Naive thymus-derived CD4-positive, alpha-beta T cell (primary cell): ENCODE results near the gene R3HDM1. TPM values are rescaled to one million over a fixed set of nuclear protein-coding genes. Genes with fewer than 3 reads are reported as not detected.
"Not testable (repeated sequence)": the region's sequence is repeated elsewhere in the genome, so short reads cannot be mapped to it uniquely, and the experiment has no call there.

Experiments
- ATAC-seq: fragments of 150-1000 bp; cut with Tn5 transposase; 2 replicates; pipeline ENCODE4 v1.10.0; 2021; ENCODE audit warnings: mild to moderate bottlenecking, moderate library complexity
- CTCF ChIA-PET: fragments of 350-600 bp; sonication (Branson Sonifier 250); formaldehyde crosslinking; loops from one replicate; lab custom pipeline; 2021; ENCODE audit warnings: antibody characterized with exemption; lab: Charles Lee
- POLR2A ChIA-PET: fragments of 350-600 bp; sonication (Branson Sonifier 250); formaldehyde crosslinking; loops from one replicate; lab custom pipeline; 2021; ENCODE audit warnings: antibody characterized with exemption, inconsistent platforms; lab: Charles Lee
- DNase-seq, 9 donors: peaks; one replicate each; pipeline versions ENCODE4 v3.0.0 to v3.0.0-alpha.2; 2020 to 2022; ENCODE audit warnings: mixed read lengths in 1 of 9
- H3K27ac ChIP-seq: one replicate; pipeline ENCODE4 v1.7.0; 2013; ENCODE audit warnings: mild to moderate bottlenecking, low read depth, low read length, moderate library complexity
- H3K27me3 ChIP-seq, 2 donors: one replicate each; pipeline ENCODE4 v1.7.0; 2013; ENCODE audit warnings: low read length in 2 of 2, mild to moderate bottlenecking in 2 of 2, moderate library complexity in 2 of 2; ENCODE audit not compliant: control insufficient read depth in 2 of 2, insufficient read depth in 2 of 2
- H3K36me3 ChIP-seq, 3 experiments: 1 replicate in 2 of 3; 2 replicates in 1 of 3; pipeline ENCODE4 v1.7.0; 2013; ENCODE audit warnings: low read length in 3 of 3, mild to moderate bottlenecking in 3 of 3, moderate library complexity in 1 of 3; ENCODE audit not compliant: insufficient read depth in 3 of 3, control insufficient read depth in 2 of 3
- H3K4me1 ChIP-seq, 2 donors: one replicate each; pipeline ENCODE4 v1.7.0; 2013; ENCODE audit warnings: low read length in 2 of 2, mild to moderate bottlenecking in 2 of 2, moderate library complexity in 1 of 2; ENCODE audit not compliant: control insufficient read depth in 2 of 2, insufficient read depth in 2 of 2
- H3K4me3 ChIP-seq: 2 replicates; pipeline ENCODE4 v1.7.0; 2013; ENCODE audit warnings: mild to moderate bottlenecking, low read length
- H3K9me3 ChIP-seq, 3 experiments: 1 replicate in 2 of 3; 2 replicates in 1 of 3; pipeline ENCODE4 v1.7.0; 2013; ENCODE audit warnings: low read length in 3 of 3; ENCODE audit not compliant: control insufficient read depth in 2 of 3
- H3K27ac Mint-ChIP-seq, 9 donors: one replicate each; pipeline ENCODE4 v1.8.0; 2020 to 2022; ENCODE audit warnings: mixed read lengths in 9 of 9, mild to moderate bottlenecking in 8 of 9, moderate library complexity in 5 of 9, inconsistent platforms in 2 of 9
- H3K27me3 Mint-ChIP-seq, 5 donors: one replicate each; pipeline ENCODE4 v1.8.0; 2021 to 2022; ENCODE audit warnings: mixed read lengths in 5 of 5, mild to moderate bottlenecking in 1 of 5
- H3K36me3 Mint-ChIP-seq, 5 donors: one replicate each; pipeline ENCODE4 v1.8.0; 2020 to 2022; ENCODE audit warnings: mixed read lengths in 5 of 5, mild to moderate bottlenecking in 3 of 5, inconsistent platforms in 1 of 5
- H3K4me1 Mint-ChIP-seq, 7 donors: one replicate each; pipeline ENCODE4 v1.8.0; 2020 to 2022; ENCODE audit warnings: mixed read lengths in 7 of 7, mild to moderate bottlenecking in 3 of 7, inconsistent platforms in 1 of 7
- H3K4me3 Mint-ChIP-seq, 10 donors: one replicate each; pipeline ENCODE4 v1.8.0; 2020 to 2022; ENCODE audit warnings: mild to moderate bottlenecking in 10 of 10, mixed read lengths in 10 of 10, moderate library complexity in 6 of 10, inconsistent platforms in 2 of 10
- H3K9me3 Mint-ChIP-seq, 11 donors: one replicate each; pipeline ENCODE4 v1.8.0; 2020 to 2022; ENCODE audit warnings: mixed read lengths in 11 of 11, mild to moderate bottlenecking in 4 of 11, inconsistent platforms in 1 of 11, moderate library complexity in 1 of 11
- intact Hi-C, 2 donors: fragments of 100-400 bp; cut with micrococcal nuclease; formaldehyde crosslinking; loops; one replicate each; pipeline ENCODE4 v1.15.1; 2023
- polyA plus RNA-seq, 2 donors: library from polyadenylated mRNA; unstranded; fragments of 300-500 nt; fragmentation: Illumina TruSeq; gene quantifications; one replicate each; pipeline ENCODE4 v1.2.3, GENCODE V29; 2021
- total RNA-seq, 6 experiments: library from RNA in 5 of 6; stranded (reverse) in 5 of 6; gene quantifications; 1 replicate in 5 of 6; 2 replicates in 1 of 6; pipeline ENCODE4 v1.2.3 and lab custom pipeline; 2021 to 2026

Gene R3HDM1
- total and polyA plus RNA-seq, 7 experiments from 2014 or later, result 21.0 to 58.2 (median 44.3) TPM

GRCh38 chr2:135607561-135607960, 76.3 kb downstream of the R3HDM1 start:
- no peak overlapping the region for H3K4me3 Mint-ChIP-seq
- POLR2A ChIA-PET, result no interaction called here
- peaks cover 0 to 39% (median 22%) of the 10 kb centered on the region in 5 donors for H3K36me3 Mint-ChIP-seq
- CTCF ChIA-PET, result no interaction called here
- Histone ChIP-seq H3K4me1 (no peaks in the 10 kb centered on the region), H3K27ac (no peak overlapping the region), H3K36me3 (peaks cover 0 to 38% (median 0%) of the 10 kb centered on the region in 3 experiments), H3K9me3 (no peaks in the 10 kb centered on the region), H3K4me3 (no peak overlapping the region), H3K27me3 (no peaks in the 10 kb centered on the region)
- H3K9me3 Mint-ChIP-seq, result no peaks in the 10 kb centered on the region
- intact Hi-C loops, result no loop called here
- H3K27ac Mint-ChIP-seq, result no peak overlapping the region
- H3K4me1 Mint-ChIP-seq, result no peaks in the 10 kb centered on the region
- H3K27me3 Mint-ChIP-seq, result no peaks in the 10 kb centered on the region
- no peak for DNase-seq
- ATAC-seq, result no peak

- ATAC-seq, result no peak
- DNase-seq, result no peak
- Mint-ChIP-seq H3K27ac (no peak overlapping the region), H3K36me3 (peaks cover 0 to 34% (median 18%) of the 10 kb centered on the region in 5 donors), H3K4me1 (no peaks in the 10 kb centered on the region), H3K9me3 (no peaks in the 10 kb centered on the region), H3K4me3 (no peak overlapping the region), H3K27me3 (no peaks in the 10 kb centered on the region)
- Histone ChIP-seq H3K4me1 (no peaks in the 10 kb centered on the region), H3K4me3 (no peak overlapping the region), H3K9me3 (no peaks in the 10 kb centered on the region), H3K27me3 (no peaks in the 10 kb centered on the region), H3K27ac (no peak overlapping the region), H3K36me3 (peaks cover 0 to 9% (median 0%) of the 10 kb centered on the region in 3 experiments)
- CTCF ChIA-PET, result no interaction called here
- intact Hi-C loops, result no loop called here
- POLR2A ChIA-PET, result no interaction called here
Observed at GRCh38 chr2:135612319-135612718, 81.0 kb downstream of the R3HDM1 start.

- ATAC-seq (no peak), DNase-seq (no peak)
- Histone ChIP-seq H3K9me3 (no peaks in the 10 kb centered on the region), H3K4me3 (no peak overlapping the region), H3K27ac (no peak overlapping the region), H3K27me3 (no peaks in the 10 kb centered on the region), H3K36me3 (peaks cover 0 to under 1% (median 0%) of the 10 kb centered on the region in 3 experiments), H3K4me1 (no peaks in the 10 kb centered on the region)
- Mint-ChIP-seq H3K4me3 (no peak overlapping the region), H3K36me3 (peaks cover 0 to 23% (median 8%) of the 10 kb centered on the region in 5 donors), H3K9me3 (no peaks in the 10 kb centered on the region), H3K27ac (no peak overlapping the region), H3K27me3 (no peaks in the 10 kb centered on the region), H3K4me1 (peaks cover 0 to 2% (median 0%) of the 10 kb centered on the region in 7 donors)
- intact Hi-C loops, result no loop called here
- ChIA-PET POLR2A (no interaction called here), CTCF (interaction anchor here (0.6 kb wide), 1 partner anchor 42 kb away, joined by 3 read pairs; no protein-coding TSS in a partner anchor)
Observed at GRCh38 chr2:135615404-135615803, 84.1 kb downstream of the R3HDM1 start.

- H3K9me3 Mint-ChIP-seq, result no peaks in the 10 kb centered on the region
- no peak overlapping the region for H3K27ac Mint-ChIP-seq
- Histone ChIP-seq H3K27ac (no peak overlapping the region), H3K4me1 (no peaks in the 10 kb centered on the region), H3K27me3 (no peaks in the 10 kb centered on the region), H3K36me3 (no peaks in the 10 kb centered on the region), H3K4me3 (no peak overlapping the region), H3K9me3 (no peaks in the 10 kb centered on the region)
- H3K36me3 Mint-ChIP-seq, result peaks cover 0 to 23% (median 10%) of the 10 kb centered on the region in 5 donors
- DNase-seq (no peak), ATAC-seq (no peak)
- ChIA-PET CTCF (no interaction called here), POLR2A (no interaction called here)
- H3K27me3 Mint-ChIP-seq, result no peaks in the 10 kb centered on the region
- no peak overlapping the region for H3K4me3 Mint-ChIP-seq
- intact Hi-C loops, result no loop called here
- H3K4me1 Mint-ChIP-seq, result peaks cover 0 to 2% (median 0%) of the 10 kb centered on the region in 7 donors
Observed at GRCh38 chr2:135617501-135618015, 86.3 kb downstream of the R3HDM1 start.

- DNase-seq, result no peak
- intact Hi-C loops, result no loop called here
- no peaks in the 10 kb centered on the region for H3K9me3 ChIP-seq
Observed at GRCh38 chr2:135620198-135620597, 88.9 kb downstream of the R3HDM1 start.

GRCh38 chr2:135629520-135629919, 98.2 kb downstream of the R3HDM1 start:
- H3K4me1 ChIP-seq, result no peaks in the 10 kb centered on the region
- H3K27ac ChIP-seq, result no peak overlapping the region
- CTCF ChIA-PET, result interaction anchor here (0.5 to 0.7 kb wide), 2 partner anchors 21 to 362 kb away, joined by 3 to 4 read pairs; no protein-coding TSS in a partner anchor
- Mint-ChIP-seq H3K36me3 (peaks cover 4 to 12% (median 6%) of the 10 kb centered on the region in 5 donors), H3K9me3 (no peaks in the 10 kb centered on the region), H3K4me1 (no peaks in the 10 kb centered on the region), H3K4me3 (no peak overlapping the region), H3K27ac (no peak overlapping the region), H3K27me3 (no peaks in the 10 kb centered on the region)
- peaks cover 0 to 15% (median 0%) of the 10 kb centered on the region in 3 experiments for H3K36me3 ChIP-seq
- POLR2A ChIA-PET, result no interaction called here
- no peaks in the 10 kb centered on the region for H3K9me3 ChIP-seq
- intact Hi-C loops, result no loop called here
- H3K4me3 ChIP-seq, result no peak overlapping the region
- H3K27me3 ChIP-seq, result no peaks in the 10 kb centered on the region
- ATAC-seq (no peak), DNase-seq (no peak)

More at GRCh38 chr2:135620198-135620597, 88.9 kb downstream of the R3HDM1 start:
- Histone ChIP-seq H3K36me3 (peaks cover 0 to 9% (median 0%) of the 10 kb centered on the region in 3 experiments), H3K27me3 (no peaks in the 10 kb centered on the region), H3K27ac (no peak overlapping the region), H3K4me3 (no peak overlapping the region), H3K4me1 (no peaks in the 10 kb centered on the region)
- peaks cover 0 to 2% (median 0%) of the 10 kb centered on the region in 7 donors for H3K4me1 Mint-ChIP-seq
- H3K4me3 Mint-ChIP-seq, result no peak overlapping the region
- H3K27ac Mint-ChIP-seq, result no peak overlapping the region
- no peak for ATAC-seq
- no peaks in the 10 kb centered on the region for H3K27me3 Mint-ChIP-seq
- POLR2A ChIA-PET, result no interaction called here
- CTCF ChIA-PET, result no interaction called here
- peaks cover 12 to 32% (median 25%) of the 10 kb centered on the region in 5 donors for H3K36me3 Mint-ChIP-seq
- no peaks in the 10 kb centered on the region for H3K9me3 Mint-ChIP-seq

GRCh38 chr2:135630034-135630433, 98.8 kb downstream of the R3HDM1 start:
- H3K27me3 ChIP-seq, POLR2A ChIA-PET, DNase-seq, ATAC-seq, H3K4me1 ChIP-seq, H3K9me3 Mint-ChIP-seq, H3K4me3 ChIP-seq, H3K27ac ChIP-seq, intact Hi-C loops, H3K36me3 Mint-ChIP-seq, H3K4me3 Mint-ChIP-seq, H3K4me1 Mint-ChIP-seq, H3K27me3 Mint-ChIP-seq, H3K27ac Mint-ChIP-seq, H3K9me3 ChIP-seq: not testable (repeated sequence)
- H3K36me3 ChIP-seq, result peaks cover 0 to 15% (median 0%) of the 10 kb centered on the region in 3 experiments
- CTCF ChIA-PET, result interaction anchor here (0.5 to 0.7 kb wide), 2 partner anchors 21 to 362 kb away, joined by 3 to 4 read pairs; no protein-coding TSS in a partner anchor
